H9 (cell line): ENCODE data around the gene SPSB3. TPM values are rescaled to one million over a fixed set of nuclear protein-coding genes. Genes with fewer than 3 reads are reported as not detected.

Experiments used
- DNase-seq: peaks from one replicate; pipeline ENCODE4 v3.0.0-alpha.2; 2017
- H2AFZ ChIP-seq: one replicate; pipeline ENCODE4 v1.6.1; 2013; ENCODE audit warnings: mild to moderate bottlenecking, low read length, control low read depth, moderate library complexity
- H2AK5ac ChIP-seq: 2 replicates; pipeline ENCODE4 v1.6.1; 2013; ENCODE audit warnings: low read length, control low read depth, mixed read lengths; ENCODE audit not compliant: insufficient read length
- H2BK120ac ChIP-seq: one replicate; pipeline ENCODE4 v1.6.1; 2013; ENCODE audit warnings: low read depth, mild to moderate bottlenecking, low read length, control low read depth, inconsistent platforms; ENCODE audit not compliant: poor library complexity, severe bottlenecking
- H2BK12ac ChIP-seq: 2 replicates; pipeline ENCODE4 v1.6.1; 2013; ENCODE audit warnings: low read length, control low read depth, mixed read lengths, low read depth; ENCODE audit not compliant: insufficient read length
- H2BK15ac ChIP-seq: 2 replicates; pipeline ENCODE4 v1.6.1; 2013; ENCODE audit warnings: low read depth, low read length, control low read depth
- H2BK20ac ChIP-seq: one replicate; pipeline ENCODE4 v1.6.1; 2013; ENCODE audit warnings: low read depth, mild to moderate bottlenecking, low read length, control low read depth, inconsistent platforms; ENCODE audit not compliant: poor library complexity, severe bottlenecking
- H2BK5ac ChIP-seq: 2 replicates; pipeline ENCODE4 v1.6.1; 2013; ENCODE audit warnings: low read length, control low read depth, mixed read lengths; ENCODE audit not compliant: insufficient read length
- H3K14ac ChIP-seq: 2 replicates; pipeline ENCODE4 v1.6.1; 2013; ENCODE audit warnings: low read length, control low read depth; ENCODE audit not compliant: insufficient read depth
- H3K18ac ChIP-seq: 2 replicates; pipeline ENCODE4 v1.6.1; 2013; ENCODE audit warnings: low read depth, mild to moderate bottlenecking, mixed read lengths, low read length, control low read depth; ENCODE audit not compliant: insufficient read length
- H3K23ac ChIP-seq: 2 replicates; pipeline ENCODE4 v1.6.1; 2013; ENCODE audit warnings: low read length, control low read depth, mixed read lengths, low read depth; ENCODE audit not compliant: insufficient read length
- H3K23me2 ChIP-seq: 2 replicates; pipeline ENCODE4 v1.6.1; 2013; ENCODE audit warnings: low read depth, mild to moderate bottlenecking, mixed read lengths, low read length, control low read depth; ENCODE audit not compliant: insufficient read length, poor library complexity, severe bottlenecking
- H3K27ac ChIP-seq: 2 replicates; pipeline ENCODE4 v1.5.1; 2013; ENCODE audit warnings: low read length, control low read depth, mixed read lengths, low read depth; ENCODE audit not compliant: insufficient read length
- H3K27me3 ChIP-seq: 2 replicates; pipeline ENCODE4 v1.6.1; 2013; ENCODE audit warnings: low read length, control low read depth, inconsistent platforms; ENCODE audit not compliant: insufficient read depth
- H3K4ac ChIP-seq: 2 replicates; pipeline ENCODE4 v1.6.1; 2013; ENCODE audit warnings: low read depth, mild to moderate bottlenecking, control low read depth, inconsistent platforms, low read length, moderate library complexity
- H3K4me1 ChIP-seq: 2 replicates; pipeline ENCODE4 v1.6.1; 2013; ENCODE audit warnings: low read length, control low read depth, inconsistent platforms; ENCODE audit not compliant: insufficient read depth
- H3K4me2 ChIP-seq: 2 replicates; pipeline ENCODE4 v1.6.1; 2013; ENCODE audit warnings: low read length, control low read depth, mixed read lengths; ENCODE audit not compliant: insufficient read length, insufficient read depth
- H3K56ac ChIP-seq: 2 replicates; pipeline ENCODE4 v1.6.1; 2013; ENCODE audit warnings: low read depth, mild to moderate bottlenecking, mixed read lengths, low read length, control low read depth; ENCODE audit not compliant: insufficient read length
- H3K79me1 ChIP-seq: 2 replicates; pipeline ENCODE4 v1.6.1; 2013; ENCODE audit warnings: low read depth, mild to moderate bottlenecking, moderate library complexity, low read length, control low read depth, inconsistent platforms; ENCODE audit not compliant: insufficient read depth, poor library complexity, severe bottlenecking
- H3K79me2 ChIP-seq: 2 replicates; pipeline ENCODE4 v1.6.1; 2013; ENCODE audit warnings: low read length, control low read depth, inconsistent platforms; ENCODE audit not compliant: insufficient read depth
- H3K9ac ChIP-seq: 2 replicates; pipeline ENCODE4 v1.6.1; 2013; ENCODE audit warnings: low read length, control low read depth, mixed read lengths; ENCODE audit not compliant: insufficient read length; ENCODE audit errors: extremely low read depth
- H3K9me3 ChIP-seq: one replicate; pipeline ENCODE4 v1.6.1; 2013; ENCODE audit warnings: low read depth, low read length, inconsistent platforms; ENCODE audit not compliant: control insufficient read depth
- H3T11ph ChIP-seq: one replicate; pipeline ENCODE4 v1.6.1; 2013; ENCODE audit warnings: mild to moderate bottlenecking, low read length, control low read depth, inconsistent platforms
- H4K20me1 ChIP-seq: one replicate; pipeline ENCODE4 v1.6.1; 2013; ENCODE audit not compliant: control insufficient read depth, insufficient read length, insufficient read depth
- H4K5ac ChIP-seq: 2 replicates; pipeline ENCODE4 v1.6.1; 2013; ENCODE audit warnings: low read depth, mild to moderate bottlenecking, mixed read lengths, low read length, control low read depth; ENCODE audit not compliant: insufficient read length
- H4K8ac ChIP-seq: replicated peaks from 2 replicates; pipeline ENCODE4 v1.6.1; 2013; ENCODE audit warnings: low read length, control low read depth, mixed read lengths, low read depth; ENCODE audit not compliant: insufficient read length
- H4K91ac ChIP-seq: 2 replicates; pipeline ENCODE4 v1.6.1; 2013; ENCODE audit warnings: low read depth, mild to moderate bottlenecking, moderate library complexity, mixed read lengths, low read length, control low read depth; ENCODE audit not compliant: insufficient read length
- H3K27ac Mint-ChIP-seq, 3 experiments: 2 replicates in 2 of 3; 3 replicates in 1 of 3; pipeline ENCODE4 v1.8.0; 2020 to 2021; ENCODE audit warnings: mixed read lengths in 3 of 3, mild to moderate bottlenecking in 1 of 3, moderate library complexity in 1 of 3
- H3K27me3 Mint-ChIP-seq: 2 replicates; pipeline ENCODE4 v1.8.0; 2021; ENCODE audit warnings: low read depth, mild to moderate bottlenecking, moderate library complexity, mixed read lengths
- H3K36me3 Mint-ChIP-seq, 3 experiments: 2 replicates in 2 of 3; 3 replicates in 1 of 3; pipeline ENCODE4 v1.8.0; 2020 to 2021; ENCODE audit warnings: low read depth in 3 of 3, mixed read lengths in 3 of 3; ENCODE audit not compliant: insufficient read depth in 1 of 3
- H3K4me1 Mint-ChIP-seq, 2 experiments: 2 replicates each; pipeline ENCODE4 v1.8.0; 2020; ENCODE audit warnings: mixed read lengths in 2 of 2
- H3K4me3 Mint-ChIP-seq, 2 experiments: 2 replicates in 1 of 2; 3 replicates in 1 of 2; pipeline ENCODE4 v1.8.0; 2020 to 2021; ENCODE audit warnings: mild to moderate bottlenecking in 2 of 2, mixed read lengths in 2 of 2, moderate library complexity in 1 of 2
- H3K9me3 Mint-ChIP-seq, 2 experiments: 2 replicates in 1 of 2; 3 replicates in 1 of 2; pipeline ENCODE4 v1.8.0; 2020; ENCODE audit warnings: mild to moderate bottlenecking in 2 of 2, mixed read lengths in 2 of 2, moderate library complexity in 1 of 2
- CTCF ChIP-seq: fragments of 200-600 bp; sonication (generic); conservative IDR thresholded peaks from 3 replicates; pipeline ENCODE4 v1.8.0; 2021; ENCODE audit warnings: antibody characterized with exemption, mild to moderate bottlenecking
- whole genome bisulfite sequencing: extraction: QIAGEN DNeasy Blood & Tissue Kit; methylation state at CpG from one replicate; pipeline ENCODE4 v1.1.7; 2013; ENCODE audit warnings: missing lambda C conversion rate, low lambda C conversion rate, mixed read lengths; ENCODE audit not compliant: insufficient read length; ENCODE audit errors: extremely low coverage; 5-methylcytosine and 5-hydroxymethylcytosine counted together
- total RNA-seq: library from RNA; stranded (reverse); gene quantifications from 2 replicates; pipeline ENCODE4 v1.2.1, GENCODE V29; 2021

SPSB3 gene
- total RNA-seq, 1 experiment from 2014 or later: 19.9 TPM

GRCh38 chr16:1760911-1761310 is 21.5 kb downstream of the SPSB3 start:
- no peak overlapping the region for H2BK12ac ChIP-seq
- no peak for TF ChIP-seq CTCF
- DNase-seq: no peak
- Mint-ChIP-seq H3K36me3 (peaks cover 5 to 19% (median 11%) of the 10 kb centered on the region in 3 experiments; a peak in 6 of 7 replicates), H3K9me3 (no peaks in the 10 kb centered on the region), H3K4me3 (no peak overlapping the region; a peak in 1 of 5 replicates), H3K27ac (no peak overlapping the region), H3K27me3 (no peaks in the 10 kb centered on the region), H3K4me1 (no peaks in the 10 kb centered on the region)
- H3K23ac ChIP-seq: no peak overlapping the region
- peaks cover 3% of the 10 kb centered on the region for H3K23me2 ChIP-seq
- no peak overlapping the region for H3K56ac ChIP-seq
- no peak overlapping the region for H3K14ac ChIP-seq
- H3K4ac ChIP-seq: no peak overlapping the region
- H4K20me1 ChIP-seq: no peaks in the 10 kb centered on the region
- no peak overlapping the region for H3K9ac ChIP-seq
- no peak overlapping the region for H2BK5ac ChIP-seq
- no peaks in the 10 kb centered on the region for H3K9me3 ChIP-seq
- H4K8ac ChIP-seq: no peak overlapping the region
- H3K4me1 ChIP-seq: no peaks in the 10 kb centered on the region
- no peak overlapping the region for H4K91ac ChIP-seq
- H3K27me3 ChIP-seq: no peaks in the 10 kb centered on the region
- H3K4me2 ChIP-seq: no peak overlapping the region
- H3K27ac ChIP-seq: no peak overlapping the region
- no peak overlapping the region for H3K18ac ChIP-seq
- H2BK15ac ChIP-seq: no peak overlapping the region
- no peaks in the 10 kb centered on the region for H3K79me1 ChIP-seq
- H4K5ac ChIP-seq: no peak overlapping the region
- H2BK120ac ChIP-seq: no peak overlapping the region
- H3K79me2 ChIP-seq: no peaks in the 10 kb centered on the region
- no peak overlapping the region for H2BK20ac ChIP-seq
- H2AFZ ChIP-seq: no peak overlapping the region
- H2AK5ac ChIP-seq: no peak overlapping the region
- no peak overlapping the region for H3T11ph ChIP-seq
- no CpG with 5 or more reads among the region's 15 CpGs for WGBS
